Thyroid gland (tissue), 4 donors: Measurements from ENCODE around the gene RASA1.

Experiments
- POLR2A ChIP-seq, 2 donors: fragments of 450-650 bp; IDR thresholded peaks; one replicate each; pipeline ENCODE4 v1.6.1; 2017; ENCODE audit warnings: antibody characterized with exemption in 2 of 2, mild to moderate bottlenecking in 2 of 2, moderate library complexity in 1 of 2
- TF ChIP-seq, protein P1 (sequence below), 6 experiments: fragments of 200-600 bp in 3 of 6; fragments of 450-650 bp in 3 of 6; sonication (generic) in 3 of 6; IDR thresholded peaks; one replicate each; pipeline ENCODE4 v1.5.1; 2016 to 2019; ENCODE audit warnings: antibody characterized with exemption in 6 of 6, mild to moderate bottlenecking in 2 of 6, inconsistent platforms in 1 of 6, moderate library complexity in 1 of 6

DNA sequence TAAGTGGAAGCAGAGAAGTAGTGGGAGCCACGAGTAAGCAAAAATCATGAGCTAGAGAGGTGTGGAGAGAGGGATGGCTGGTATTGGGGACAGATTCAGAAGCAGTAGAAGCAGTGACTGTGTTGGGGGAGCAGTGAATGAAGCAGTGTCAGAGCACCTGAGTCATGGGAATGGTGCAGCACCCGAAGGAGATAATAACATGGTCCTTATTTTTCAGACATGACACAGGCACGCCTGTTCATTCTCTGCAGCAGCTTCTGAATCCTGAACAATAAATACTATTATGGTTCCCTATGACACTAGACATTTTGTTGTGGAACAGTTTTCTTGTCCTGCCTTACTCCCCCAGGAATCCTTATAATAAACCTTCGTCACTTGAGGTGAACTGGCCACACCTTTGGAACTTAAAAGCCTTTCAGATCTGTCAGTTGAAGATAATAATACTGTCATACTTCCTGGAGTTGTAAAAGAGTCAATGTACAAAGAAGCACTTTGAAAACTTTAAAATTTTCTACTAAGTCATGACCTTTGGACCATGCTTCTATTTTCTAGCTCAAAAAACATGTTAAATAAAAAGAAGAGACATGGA is 7.0 kb upstream of the RASA1 start:
- TF ChIP-seq POLR2A (IDR thresholded peaks at IDR 0.05), result no peak
- TF ChIP-seq, protein P1, sequence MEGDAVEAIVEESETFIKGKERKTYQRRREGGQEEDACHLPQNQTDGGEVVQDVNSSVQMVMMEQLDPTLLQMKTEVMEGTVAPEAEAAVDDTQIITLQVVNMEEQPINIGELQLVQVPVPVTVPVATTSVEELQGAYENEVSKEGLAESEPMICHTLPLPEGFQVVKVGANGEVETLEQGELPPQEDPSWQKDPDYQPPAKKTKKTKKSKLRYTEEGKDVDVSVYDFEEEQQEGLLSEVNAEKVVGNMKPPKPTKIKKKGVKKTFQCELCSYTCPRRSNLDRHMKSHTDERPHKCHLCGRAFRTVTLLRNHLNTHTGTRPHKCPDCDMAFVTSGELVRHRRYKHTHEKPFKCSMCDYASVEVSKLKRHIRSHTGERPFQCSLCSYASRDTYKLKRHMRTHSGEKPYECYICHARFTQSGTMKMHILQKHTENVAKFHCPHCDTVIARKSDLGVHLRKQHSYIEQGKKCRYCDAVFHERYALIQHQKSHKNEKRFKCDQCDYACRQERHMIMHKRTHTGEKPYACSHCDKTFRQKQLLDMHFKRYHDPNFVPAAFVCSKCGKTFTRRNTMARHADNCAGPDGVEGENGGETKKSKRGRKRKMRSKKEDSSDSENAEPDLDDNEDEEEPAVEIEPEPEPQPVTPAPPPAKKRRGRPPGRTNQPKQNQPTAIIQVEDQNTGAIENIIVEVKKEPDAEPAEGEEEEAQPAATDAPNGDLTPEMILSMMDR (IDR thresholded peaks at IDR 0.05), result no peak
